Keratinocyte (primary cell): ENCODE data around the gene CFAP54. TPM values are rescaled to one million over a fixed set of nuclear protein-coding genes. Genes with fewer than 3 reads are reported as not detected.

Source experiments
- DNase-seq: peaks from one replicate; pipeline ENCODE4 v3.0.0-alpha.2; 2011; ENCODE audit warnings: low read depth, missing footprints, low spot score
- FAIRE-seq: peaks from 2 replicates; lab custom pipeline; 2011; peaks lifted over from hg19 to GRCh38; lab: Jason Lieb, UNC
- H2AFZ ChIP-seq: 2 replicates; pipeline ENCODE4 v1.6.0; 2012; ENCODE audit warnings: low read length, control low read depth, inconsistent platforms; ENCODE audit not compliant: control insufficient read depth
- H3K27ac ChIP-seq: 2 replicates; pipeline ENCODE4 v1.5.1; 2011; ENCODE audit warnings: low read length; ENCODE audit not compliant: control insufficient read depth, insufficient read depth
- H3K27me3 ChIP-seq: 3 replicates; pipeline ENCODE4 v1.6.0; 2011; ENCODE audit warnings: low read length; ENCODE audit not compliant: control insufficient read depth, insufficient read depth; ENCODE audit errors: extremely low read depth
- H3K36me3 ChIP-seq, 2 experiments: 2 replicates in 1 of 2; 3 replicates in 1 of 2; pipeline ENCODE4 v1.5.1; 2011; ENCODE audit warnings: low read length in 2 of 2, mild to moderate bottlenecking in 1 of 2; ENCODE audit not compliant: control insufficient read depth in 2 of 2, insufficient read depth in 2 of 2; ENCODE audit errors: extremely low read depth in 1 of 2
- H3K4me1 ChIP-seq: 3 replicates; pipeline ENCODE4 v1.5.1; 2011; ENCODE audit warnings: low read length; ENCODE audit not compliant: control insufficient read depth, insufficient read depth; ENCODE audit errors: extremely low read depth
- H3K4me2 ChIP-seq: 3 replicates; pipeline ENCODE4 v1.6.0; 2011; ENCODE audit warnings: low read depth, low read length; ENCODE audit not compliant: control insufficient read depth, insufficient read depth; ENCODE audit errors: extremely low read depth
- H3K4me3 ChIP-seq, 3 experiments: fragments of 200-600 bp in 1 of 3; sonication (generic) in 1 of 3; 2 replicates in 2 of 3; 3 replicates in 1 of 3; pipeline ENCODE4 v1.5.1; 2011 to 2016; ENCODE audit warnings: low read length in 3 of 3, mild to moderate bottlenecking in 3 of 3, control low read depth in 2 of 3, inconsistent platforms in 1 of 3, low read depth in 1 of 3, mixed read lengths in 1 of 3, mixed run types in 1 of 3, moderate library complexity in 1 of 3; ENCODE audit not compliant: control insufficient read depth in 2 of 3, insufficient read depth in 2 of 3; ENCODE audit errors: extremely low read depth in 1 of 3
- H3K79me2 ChIP-seq: 2 replicates; pipeline ENCODE4 v1.6.0; 2012; ENCODE audit warnings: low read length; ENCODE audit not compliant: control insufficient read depth, insufficient read depth
- H3K9ac ChIP-seq: 3 replicates; pipeline ENCODE4 v1.6.0; 2011; ENCODE audit warnings: low read length; ENCODE audit not compliant: control insufficient read depth, insufficient read depth; ENCODE audit errors: extremely low read depth
- H3K9me1 ChIP-seq: 3 replicates; pipeline ENCODE4 v1.6.0; 2011; ENCODE audit warnings: low read length; ENCODE audit not compliant: control insufficient read depth, insufficient read depth; ENCODE audit errors: extremely low read depth
- H3K9me3 ChIP-seq: 2 replicates; pipeline ENCODE4 v1.5.1; 2012; ENCODE audit warnings: low read depth, low read length; ENCODE audit not compliant: control insufficient read depth
- H4K20me1 ChIP-seq: 3 replicates; pipeline ENCODE4 v1.6.0; 2011; ENCODE audit warnings: low read length; ENCODE audit not compliant: control insufficient read depth, insufficient read depth; ENCODE audit errors: extremely low read depth
- CTCF ChIP-seq, 3 experiments: IDR thresholded peaks in 1 of 3; conservative IDR thresholded peaks in 1 of 3; optimal IDR thresholded peaks in 1 of 3; 2 replicates in 2 of 3; 3 replicates in 1 of 3; pipeline versions ENCODE3 to v1.5.1; 2011; ENCODE audit warnings: low read length in 3 of 3, mild to moderate bottlenecking in 3 of 3, moderate library complexity in 2 of 3, control low read depth in 1 of 3, inconsistent platforms in 1 of 3; ENCODE audit not compliant: insufficient read depth in 2 of 3; ENCODE audit errors: extremely low read depth in 1 of 3
- EZH2 ChIP-seq: IDR thresholded peaks from one replicate; pipeline ENCODE4 v1.6.1; 2012; ENCODE audit warnings: inconsistent platforms, mild to moderate bottlenecking, low read length, moderate library complexity
- dilution Hi-C: fragments of 300-500 bp; cut with MboI; formaldehyde crosslinking; loops from one replicate; pipeline ENCODE4 v1.7.0; 2020; ENCODE audit warnings: low sequenced_read_pairs; ENCODE audit not compliant: extremely low pct_ligation_motif_present
- polyA plus RNA-seq, 5 experiments: library from polyadenylated mRNA; depleted of rRNA in 3 of 5; stranded (reverse) in 3 of 5; stranded (forward) in 1 of 5; unstranded in 1 of 5; fragments of >200 nt; gene quantifications; 1 replicate in 1 of 5; 2 replicates in 3 of 5; 3 replicates in 1 of 5; pipeline versions ENCODE4 v1.2.1 to v1.2.3, GENCODE V29; 2011 to 2012; ENCODE audit warnings: missing spikeins in 2 of 5, low read depth in 1 of 5, low replicate concordance in 1 of 5

CFAP54 gene
- polyA plus RNA-seq, 1 donor (not counting 4 experiments of a cell fraction or from before 2014, with no cell fraction given) = 1.2 TPM

- Histone ChIP-seq H3K9me1 (no peaks in the 10 kb centered on the region), H3K79me2 (peaks cover 35% of the 10 kb centered on the region), H3K27me3 (no peaks in the 10 kb centered on the region), H4K20me1 (no peaks in the 10 kb centered on the region), H3K36me3 (peaks cover 0 to 6% of the 10 kb centered on the region in 2 experiments), H3K9me3 (no peaks in the 10 kb centered on the region), H2AFZ (peak overlapping the region; percentile 95), H3K9ac (peak overlapping the region; percentile 74), H3K4me3 (peak overlapping the region; percentile 62 to 84 (median 72)), H3K4me1 (peaks cover 7% of the 10 kb centered on the region), H3K4me2 (peak overlapping the region; percentile 80), H3K27ac (peak overlapping the region; percentile 68)
- dilution Hi-C loops = no loop called here
- FAIRE-seq = peak; percentile 55
- DNase-seq = no peak
- TF ChIP-seq CTCF (optimal IDR thresholded peaks at IDR 0.05 in 1 of 3, IDR thresholded peaks at IDR 0.05 in 1 of 3, conservative IDR thresholded peaks at IDR 0.05 in 1 of 3; ENCODE audit: extremely low read depth in 1 of 3, insufficient read depth in 2 of 3, low read length in 3 of 3) (no peak), EZH2 (no peak)
Observed at GRCh38 chr12:96907671-96908422, 418.5 kb downstream of the CFAP54 start.

- no peak for TF ChIP-seq EZH2
- TF ChIP-seq CTCF (optimal IDR thresholded peaks at IDR 0.05 in 1 of 3, IDR thresholded peaks at IDR 0.05 in 1 of 3, conservative IDR thresholded peaks at IDR 0.05 in 1 of 3; ENCODE audit: extremely low read depth in 1 of 3, insufficient read depth in 2 of 3, low read length in 3 of 3) = no peak
- no peaks in the 10 kb centered on the region for H4K20me1 ChIP-seq
- dilution Hi-C loops = no loop called here
- peak overlapping the region; percentile 62 to 84 (median 72) for H3K4me3 ChIP-seq
- peak overlapping the region; percentile 95 for H2AFZ ChIP-seq
- DNase-seq (no peak), FAIRE-seq (no peak)
- H3K36me3 ChIP-seq = peaks cover 2 to 6% of the 10 kb centered on the region in 2 experiments
- H3K79me2 ChIP-seq = peaks cover 38% of the 10 kb centered on the region
- H3K4me2 ChIP-seq = peak overlapping the region; percentile 80
- no peaks in the 10 kb centered on the region for H3K27me3 ChIP-seq
- H3K9me1 ChIP-seq = no peaks in the 10 kb centered on the region
- peak overlapping the region; percentile 74 for H3K9ac ChIP-seq
- H3K9me3 ChIP-seq = no peaks in the 10 kb centered on the region
- H3K27ac ChIP-seq = peak overlapping the region; percentile 68
- peaks cover 7% of the 10 kb centered on the region for H3K4me1 ChIP-seq
Observed at GRCh38 chr12:96908423-96908675, 419.0 kb downstream of the CFAP54 start.
